Activated CD8-positive, alpha-beta memory T cell treated with anti-CD3 and anti-CD28 coated beads, Interleukin-2, amount 50 U/mL, for 24 hours (primary cell): ENCODE results near the gene CARM1.
"Not testable (repeated sequence)": the region's sequence is repeated elsewhere in the genome, so short reads cannot be mapped to it uniquely, and the experiment has no call there.

Experiments used
- DNase-seq: peaks from one replicate; pipeline ENCODE4 v3.0.0-alpha.2; 2020; ENCODE audit errors: extremely low read depth

CARM1 gene

DNA sequence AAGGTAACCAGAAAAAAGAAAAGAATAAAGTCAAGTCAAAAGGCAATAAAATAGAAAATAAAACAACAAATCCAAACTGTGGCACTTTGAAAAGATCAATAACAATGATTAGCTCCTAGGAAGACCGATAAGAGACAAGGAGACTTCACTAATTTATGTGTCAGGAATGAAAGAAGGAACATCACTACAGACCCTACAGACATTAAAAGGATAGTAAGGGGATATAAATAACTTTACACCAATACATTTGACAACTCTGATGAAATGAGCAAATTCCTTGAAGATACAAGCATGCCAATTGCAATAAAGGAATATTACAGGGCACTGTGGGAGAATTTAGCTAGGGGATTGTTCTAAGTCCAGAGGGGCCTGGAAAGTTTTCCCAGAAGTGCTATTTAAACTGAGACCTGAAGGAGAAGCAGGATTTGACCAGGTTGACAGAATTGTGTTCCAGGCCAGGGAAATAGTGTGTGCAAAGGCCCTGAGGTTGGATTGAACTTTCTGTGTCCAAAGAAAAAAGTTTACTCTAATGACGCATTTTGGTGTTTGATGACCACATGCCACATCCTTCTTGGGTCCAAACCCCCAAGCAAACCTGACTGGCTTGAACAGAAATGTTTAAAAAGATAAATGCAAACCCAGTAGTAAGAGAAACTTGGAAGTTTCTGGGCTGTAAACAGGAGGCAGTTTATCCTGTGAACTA, 24.7 kb upstream of the CARM1 start:
- no peak for DNase-seq

DNA sequence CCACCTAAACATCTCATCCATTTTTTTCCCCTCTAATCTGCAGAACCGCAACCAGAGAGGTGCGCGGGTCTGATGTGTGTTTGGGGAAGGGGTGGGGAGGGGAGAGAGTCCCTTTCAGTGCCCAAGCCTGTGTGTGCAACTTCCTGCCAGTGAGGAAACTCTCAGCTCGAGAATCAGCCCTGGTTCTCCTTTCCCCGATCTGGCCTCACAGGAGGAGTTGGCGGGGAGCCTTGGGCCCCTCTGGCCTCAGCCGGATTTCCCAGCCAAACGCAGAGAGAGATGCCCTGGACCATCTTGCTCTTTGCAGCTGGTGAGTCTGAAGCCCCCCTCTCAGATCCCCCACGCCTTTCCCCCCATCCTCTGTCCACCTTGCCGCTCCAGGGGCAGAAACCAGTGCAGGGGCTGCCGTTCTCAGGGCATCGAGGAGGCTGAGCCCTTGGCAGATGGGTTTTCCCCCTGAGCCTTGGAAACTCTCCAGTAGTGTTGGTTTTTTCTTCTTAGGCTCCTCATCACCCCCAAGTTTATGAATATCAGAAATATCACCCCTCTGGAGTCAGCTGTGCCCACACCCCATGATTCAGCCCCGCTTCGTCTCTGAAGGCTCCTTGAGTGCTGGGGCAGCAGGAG, 23.0 kb upstream of the CARM1 start, which contains the start of gene C19orf38:
C19orf38 (plus strand) TSS at position 186 of the 627 bp plus-strand sequence; CDS start at position 280, 94 bp downstream.
- no peak for DNase-seq

DNA sequence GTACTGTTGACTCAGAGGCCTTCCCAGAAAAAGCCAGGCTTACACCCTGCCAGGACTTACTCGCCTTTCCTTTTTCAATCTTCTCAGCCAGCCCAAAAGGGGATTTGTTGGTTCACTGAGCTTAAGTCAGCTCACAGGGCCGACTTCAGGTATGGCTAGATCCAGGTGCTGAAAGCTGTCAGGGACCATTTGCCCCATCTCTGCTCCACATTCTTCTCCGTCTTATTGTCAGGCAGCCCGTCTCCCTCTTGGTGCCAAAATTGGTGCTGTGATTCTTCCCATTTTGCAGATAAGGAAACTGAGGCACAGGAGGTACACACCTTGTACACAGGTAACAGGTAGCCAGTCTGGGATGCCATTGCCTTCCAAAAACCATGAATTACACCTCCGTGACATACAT, 20.7 kb upstream of the CARM1 start:
- no peak for DNase-seq

DNA sequence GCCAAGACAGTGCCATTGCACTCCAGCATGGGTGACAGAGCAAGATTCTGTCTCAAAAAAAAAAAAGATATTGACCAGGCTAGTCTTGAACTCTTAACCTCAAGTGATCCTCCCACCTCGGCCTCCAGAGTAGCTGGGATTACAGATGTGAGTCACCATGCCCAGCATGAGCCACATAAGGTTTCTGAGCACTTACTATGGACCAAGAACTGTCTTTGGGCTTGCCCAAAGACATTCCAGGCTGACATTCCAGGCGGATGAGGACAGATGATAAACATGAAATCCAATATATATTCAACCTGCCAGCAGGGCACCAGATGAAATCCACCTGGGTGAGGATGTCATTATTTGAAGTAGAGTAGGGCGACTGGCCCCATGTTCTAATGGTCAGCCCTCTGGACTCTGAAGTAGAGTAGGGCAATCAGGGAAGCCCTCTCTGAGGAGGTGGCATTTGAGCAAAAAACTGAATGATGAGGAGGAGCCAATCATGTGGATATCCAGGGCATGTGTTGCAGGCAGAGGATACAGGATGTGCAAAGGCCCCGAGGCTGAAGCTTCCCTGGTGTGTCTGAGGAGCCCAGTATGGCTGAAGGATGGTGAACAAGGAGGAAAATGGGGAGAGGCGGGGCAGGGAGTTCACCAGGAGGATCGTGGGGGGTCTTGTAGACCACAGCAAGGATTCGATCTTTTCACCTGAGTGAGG, 19.1 kb upstream of the CARM1 start:
- DNase-seq = no peak

DNA sequence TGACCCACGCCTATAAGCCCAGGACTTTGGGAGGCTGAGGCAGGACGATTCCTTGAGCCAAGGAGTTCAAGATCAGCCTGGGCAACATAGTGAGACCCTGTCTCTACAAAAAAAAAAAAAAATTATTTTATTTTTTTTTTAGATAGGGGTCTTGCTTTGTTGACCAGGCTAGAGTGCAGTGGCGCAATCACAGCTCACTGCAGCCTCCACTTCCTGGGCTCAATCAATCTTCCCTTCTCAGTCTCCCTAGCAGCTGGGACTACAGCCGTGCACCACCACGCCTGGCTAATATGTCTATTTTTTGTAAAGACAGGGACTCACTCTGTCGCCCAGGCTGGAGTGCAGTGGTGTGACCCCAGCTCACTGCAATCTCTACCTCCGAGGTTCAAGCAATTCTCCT, 18.4 kb upstream of the CARM1 start:
- no peak for DNase-seq

DNA sequence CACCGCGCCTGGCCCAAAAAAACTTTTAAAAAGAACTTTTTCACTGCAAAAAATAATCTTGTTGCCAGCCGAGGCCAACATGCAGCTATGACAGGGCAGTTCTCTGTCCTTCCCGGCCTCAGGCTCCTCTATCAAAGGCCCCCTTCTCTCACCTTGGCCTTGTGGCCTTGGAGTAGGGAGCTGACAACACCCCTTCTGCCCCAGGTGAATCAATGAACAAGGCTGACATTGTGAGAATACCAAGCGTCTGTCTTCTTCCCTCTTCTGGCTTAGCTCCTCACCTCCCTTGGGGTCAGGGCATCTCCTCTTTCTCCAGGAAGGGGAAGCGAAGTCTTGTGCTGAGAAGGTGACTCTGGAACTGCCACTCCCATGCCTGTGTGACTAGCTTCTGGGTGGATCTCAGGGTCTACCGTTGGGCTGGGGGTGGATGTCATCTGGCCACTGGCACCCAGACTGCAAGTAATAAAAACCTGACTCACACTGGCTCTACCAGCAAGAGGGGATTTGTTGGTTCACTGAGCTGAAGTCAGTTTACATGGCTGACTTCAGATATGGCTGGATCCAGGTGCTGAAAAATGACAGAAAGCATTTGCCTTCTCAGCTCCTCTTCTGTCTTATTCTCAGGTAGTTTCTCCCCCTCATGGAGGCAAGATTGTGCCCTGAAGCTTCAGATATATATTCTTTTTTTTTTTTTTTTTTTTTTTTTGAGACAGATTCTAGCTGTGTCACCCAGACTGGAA, 16.8 kb upstream of the CARM1 start:
- no peak for DNase-seq

DNA sequence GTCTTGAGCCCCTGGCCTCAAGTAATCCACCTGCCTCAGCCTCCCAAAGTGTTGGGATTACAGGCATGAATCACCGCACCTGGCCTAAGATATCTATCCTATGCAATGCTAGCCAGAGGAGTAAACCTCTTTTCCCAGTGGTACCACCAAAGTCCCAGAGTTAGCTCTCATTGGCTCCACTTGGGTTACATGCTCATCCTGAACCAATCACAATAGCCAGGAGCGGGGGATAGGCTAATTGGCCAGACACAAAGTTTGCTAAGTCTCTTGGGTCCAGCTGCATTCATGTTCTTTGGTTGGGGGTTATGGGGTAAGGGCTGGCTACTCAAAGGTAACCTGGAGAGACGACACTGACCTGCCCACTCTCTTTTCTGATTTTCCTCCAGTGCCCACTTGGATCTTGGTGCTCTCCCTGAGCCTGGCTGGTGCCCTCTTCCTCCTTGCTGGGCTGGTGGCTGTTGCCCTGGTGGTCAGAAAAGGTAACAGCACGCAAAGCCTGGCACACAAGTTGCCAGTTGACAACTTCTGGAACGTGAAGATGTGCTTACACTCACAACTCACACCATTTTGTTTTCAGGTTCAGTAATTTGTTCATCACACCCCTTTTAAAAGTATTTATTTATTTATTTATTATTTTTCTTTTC, 15.4 kb upstream of the CARM1 start:
- DNase-seq = no peak

DNA sequence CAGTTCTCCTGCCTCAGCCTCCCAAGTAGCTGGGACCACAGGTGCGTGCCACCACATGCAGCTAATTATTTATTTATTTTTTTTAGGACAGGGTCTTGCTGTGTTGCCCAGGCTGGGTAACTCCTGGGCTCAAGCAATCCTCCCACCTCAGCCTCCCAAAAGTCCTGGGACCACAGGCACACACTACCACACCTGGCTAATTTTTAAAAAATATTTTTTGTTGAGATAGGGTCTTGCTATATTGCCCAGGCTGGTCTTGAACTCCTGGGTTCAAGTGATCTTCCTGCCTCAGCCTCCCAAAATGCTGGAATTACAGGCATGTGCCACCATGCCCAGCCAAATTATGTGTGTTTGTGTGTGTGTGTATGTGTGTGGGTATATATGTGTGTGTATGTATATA, 14.5 kb upstream of the CARM1 start:
- DNase-seq = not testable (repeated sequence)

DNA sequence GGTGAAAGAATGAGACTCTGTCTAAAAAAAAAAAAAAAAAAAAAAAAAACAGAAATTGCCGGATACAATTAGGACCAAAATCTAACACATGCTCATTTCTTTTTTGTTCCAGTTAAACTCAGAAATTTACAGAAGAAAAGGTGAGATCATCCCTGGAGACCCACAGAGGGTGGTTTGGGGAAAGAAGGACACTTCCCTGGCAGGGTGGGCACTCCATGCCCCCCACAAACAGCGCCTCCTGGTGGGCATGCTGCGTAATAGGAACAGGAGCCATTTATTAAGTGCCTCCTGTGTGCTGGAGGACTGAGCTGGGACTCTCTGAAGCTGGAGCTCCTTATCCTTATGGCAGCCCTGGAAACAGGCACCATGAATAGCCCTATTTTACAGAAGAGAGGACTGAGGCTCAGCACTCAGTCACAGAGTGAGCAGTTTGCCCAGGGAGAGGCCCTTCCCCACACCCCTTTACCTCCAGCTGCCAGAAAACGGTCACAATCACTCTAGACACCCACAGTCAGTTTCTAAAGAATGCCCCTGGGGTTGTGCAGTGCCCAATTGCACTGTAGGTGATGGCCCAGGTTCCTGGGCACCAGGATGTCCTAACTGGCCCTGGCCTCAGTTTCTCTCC, 13.0 kb upstream of the CARM1 start:
- no peak for DNase-seq

DNA sequence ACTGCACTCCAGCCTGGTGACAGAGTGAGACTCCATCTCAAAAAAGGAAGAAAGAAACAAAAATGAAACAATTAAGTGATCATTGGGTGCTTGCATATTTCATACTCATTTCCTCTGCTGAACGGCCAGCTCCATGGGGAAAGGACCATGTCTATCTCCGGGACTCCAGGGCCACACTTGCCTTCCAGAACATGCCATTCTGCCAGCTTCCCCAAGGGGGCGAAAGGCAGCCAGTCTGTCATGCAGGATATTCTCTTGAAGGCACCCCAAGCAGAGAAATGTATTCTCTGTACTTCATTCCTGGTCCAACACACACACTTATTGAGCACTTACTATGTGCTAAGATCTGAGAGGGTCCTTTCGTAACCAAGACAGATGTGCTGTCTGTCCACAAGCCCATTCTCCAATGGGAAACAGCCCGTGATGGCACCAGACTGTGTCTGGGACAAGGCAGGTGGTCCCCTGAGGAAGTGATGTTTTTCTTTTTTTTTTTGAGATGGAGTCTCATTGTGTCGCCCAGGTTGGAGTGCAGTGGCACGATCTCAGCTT, 10.2 kb upstream of the CARM1 start:
- no peak for DNase-seq

DNA sequence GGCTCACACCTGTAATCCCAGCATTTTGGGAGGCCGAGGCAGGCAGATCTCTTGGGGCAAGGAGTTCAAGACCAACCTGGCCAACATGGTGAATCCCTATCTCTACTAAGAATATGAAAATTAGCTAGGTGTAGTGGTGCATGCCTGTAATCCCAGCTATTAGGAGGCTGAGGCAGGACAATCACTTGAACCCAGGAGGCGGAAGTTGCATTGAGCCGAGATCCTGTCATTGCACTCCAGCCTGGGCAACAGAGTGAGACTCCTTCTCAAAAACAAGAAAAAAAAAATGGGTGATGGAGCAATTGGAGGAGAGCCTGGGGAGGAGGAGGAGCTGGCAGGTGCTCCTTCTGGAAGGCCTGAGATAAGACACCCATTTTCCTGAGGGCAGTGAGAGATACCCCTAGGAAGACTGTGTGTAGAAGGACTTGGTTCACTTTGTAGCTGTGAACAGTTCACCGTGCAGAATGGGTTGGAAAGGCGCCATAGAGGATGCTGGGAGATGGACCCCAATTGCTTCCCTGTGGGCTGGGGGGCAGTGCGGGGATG, 8.7 kb upstream of the CARM1 start:
- no peak for DNase-seq

DNA sequence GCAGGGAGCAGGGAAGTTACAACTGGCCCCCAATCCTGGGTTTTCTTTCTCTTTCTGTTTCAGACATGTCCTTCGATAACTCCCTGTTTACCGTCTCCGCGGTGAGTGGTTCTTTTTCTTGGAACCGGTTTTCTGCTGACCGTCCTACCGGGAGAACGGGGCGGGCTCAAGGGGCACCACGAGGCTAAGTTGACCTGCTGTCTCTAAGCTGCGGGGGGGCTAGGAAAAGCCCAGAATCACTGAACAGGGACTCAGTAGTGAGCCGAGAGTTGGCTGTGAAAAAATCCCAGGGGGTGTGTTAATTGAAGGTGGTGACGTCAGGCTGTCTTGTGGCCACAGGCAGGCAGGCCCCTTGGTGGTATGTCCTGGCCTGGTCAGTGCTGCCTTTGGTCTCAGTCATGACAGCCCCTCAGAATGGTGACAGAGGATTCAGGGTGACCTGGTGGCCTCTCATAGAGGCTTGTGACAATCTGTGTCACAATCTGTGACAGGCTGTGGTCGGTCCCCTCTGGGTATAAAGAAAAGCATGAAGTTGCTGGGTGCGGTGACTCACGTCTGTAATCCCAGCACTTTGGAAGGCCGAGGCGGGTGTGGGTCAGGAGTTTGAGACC, 8.1 kb upstream of the CARM1 start:
- no peak for DNase-seq

DNA sequence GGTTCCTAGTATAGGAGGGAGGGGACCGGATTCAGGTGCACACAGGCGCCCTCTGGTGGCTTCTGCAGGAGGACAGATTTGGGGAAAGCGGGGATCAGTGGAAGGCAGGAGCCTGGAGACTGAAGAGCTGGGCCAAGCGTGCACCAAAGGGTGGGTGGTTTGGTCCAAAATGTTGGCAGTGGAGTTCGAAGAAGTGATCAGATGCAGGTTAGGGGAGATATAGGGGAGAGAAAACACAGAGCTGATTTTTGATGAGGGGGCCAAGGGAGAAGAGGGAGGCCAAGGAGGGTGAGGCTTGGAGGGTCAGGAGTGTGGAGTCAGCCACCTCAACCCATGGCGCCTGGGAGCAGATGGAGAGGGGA, 6.8 kb upstream of the CARM1 start:
- DNase-seq = peak; percentile 56

DNA sequence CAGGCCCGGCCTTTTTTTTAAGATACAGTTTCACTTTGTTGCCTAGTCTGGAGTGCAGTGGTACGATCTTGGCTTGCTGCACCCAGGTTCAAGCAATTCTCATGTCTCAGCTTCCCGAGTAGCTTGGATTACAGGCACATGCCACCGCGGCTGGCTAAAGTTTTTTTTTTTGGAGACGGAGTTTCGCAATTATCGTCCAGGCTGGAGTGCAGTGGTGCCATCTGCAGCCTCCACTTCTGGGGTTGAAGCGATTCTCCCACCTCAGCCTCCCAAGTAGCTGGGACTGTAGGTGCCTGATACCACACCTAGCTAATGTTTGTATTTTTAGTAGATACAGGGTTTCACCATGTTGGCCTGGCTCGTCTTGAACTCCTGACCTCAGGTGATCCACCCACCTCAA, 4.9 kb upstream of the CARM1 start:
- DNase-seq = no peak

DNA sequence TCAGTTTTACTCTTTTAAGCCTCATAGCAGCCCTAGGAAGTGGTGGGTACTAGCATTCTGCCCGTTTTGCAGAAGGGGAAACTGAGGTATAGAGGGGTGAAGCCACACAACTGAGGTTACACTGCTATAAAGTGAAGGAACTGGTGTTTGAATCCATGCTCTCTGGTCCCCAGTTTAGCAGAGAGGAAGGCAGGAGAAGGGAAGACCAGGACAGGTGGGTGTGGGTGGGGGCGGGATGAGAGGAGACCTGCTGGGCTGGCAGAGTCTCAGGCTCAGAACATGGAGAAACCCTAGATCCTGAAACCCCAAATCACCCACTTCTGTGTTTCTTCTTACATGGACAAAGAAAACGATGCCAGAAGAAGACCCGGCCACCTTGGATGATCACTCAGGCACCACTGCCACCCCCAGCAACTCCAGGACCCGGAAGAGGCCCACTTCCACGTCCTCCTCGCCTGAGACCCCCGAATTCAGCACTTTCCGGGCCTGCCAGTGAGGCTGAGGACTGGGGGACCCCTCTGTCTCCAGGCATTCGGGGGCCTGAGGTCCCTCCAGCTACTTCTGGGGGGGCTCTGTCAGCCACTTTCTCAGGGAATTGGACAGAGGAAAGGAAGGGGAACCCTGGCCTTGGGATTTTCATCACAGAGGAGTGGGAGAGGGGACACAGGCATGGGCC, 2.3 kb upstream of the CARM1 start:
- no peak for DNase-seq

DNA sequence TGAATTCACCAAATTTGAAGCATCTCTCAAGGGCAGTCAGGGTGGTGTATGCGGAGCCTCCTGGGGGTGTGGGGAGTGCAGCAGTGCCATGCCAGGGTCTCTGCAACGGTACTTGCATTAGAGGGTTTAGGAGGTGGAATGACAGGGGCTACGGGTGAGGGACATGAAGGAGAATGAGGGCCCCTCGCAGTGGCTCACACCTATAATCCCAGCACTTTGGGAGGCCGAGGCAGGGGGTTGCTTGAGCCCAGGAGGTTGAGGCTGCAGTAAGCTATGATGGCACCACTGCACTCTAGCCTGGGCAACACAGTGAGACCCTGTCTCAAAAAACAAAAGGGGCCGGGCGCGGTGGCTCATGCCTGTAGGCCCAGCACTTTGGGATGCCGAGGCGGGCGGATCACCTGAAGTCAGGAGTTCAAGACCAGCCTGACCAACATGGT, 1.5 kb upstream of the CARM1 start:
- not testable (repeated sequence) for DNase-seq

DNA sequence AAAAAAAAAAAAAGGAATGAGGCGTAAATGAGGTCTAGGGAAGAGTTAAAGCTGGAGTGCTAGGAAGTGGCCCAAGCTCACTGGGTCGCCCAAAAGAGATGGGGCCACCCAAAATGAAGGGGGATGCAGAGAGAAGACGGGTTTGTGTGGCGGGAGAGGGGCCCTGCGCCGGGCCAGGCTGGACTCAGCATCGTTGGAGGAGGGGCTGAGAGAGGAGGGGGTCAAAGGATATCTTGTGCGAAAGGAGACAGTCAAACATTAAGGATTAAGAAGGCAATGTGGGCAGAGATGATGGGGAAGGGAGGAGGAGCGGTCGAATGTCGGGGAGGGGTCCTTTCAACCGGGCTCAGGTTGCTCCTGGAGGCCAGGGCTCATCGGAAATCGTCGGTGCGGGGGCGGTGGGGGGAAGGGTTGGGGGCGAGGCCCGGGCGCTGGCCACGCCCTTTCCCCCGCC, 825 bp upstream of the CARM1 start:
- no peak for DNase-seq

DNA sequence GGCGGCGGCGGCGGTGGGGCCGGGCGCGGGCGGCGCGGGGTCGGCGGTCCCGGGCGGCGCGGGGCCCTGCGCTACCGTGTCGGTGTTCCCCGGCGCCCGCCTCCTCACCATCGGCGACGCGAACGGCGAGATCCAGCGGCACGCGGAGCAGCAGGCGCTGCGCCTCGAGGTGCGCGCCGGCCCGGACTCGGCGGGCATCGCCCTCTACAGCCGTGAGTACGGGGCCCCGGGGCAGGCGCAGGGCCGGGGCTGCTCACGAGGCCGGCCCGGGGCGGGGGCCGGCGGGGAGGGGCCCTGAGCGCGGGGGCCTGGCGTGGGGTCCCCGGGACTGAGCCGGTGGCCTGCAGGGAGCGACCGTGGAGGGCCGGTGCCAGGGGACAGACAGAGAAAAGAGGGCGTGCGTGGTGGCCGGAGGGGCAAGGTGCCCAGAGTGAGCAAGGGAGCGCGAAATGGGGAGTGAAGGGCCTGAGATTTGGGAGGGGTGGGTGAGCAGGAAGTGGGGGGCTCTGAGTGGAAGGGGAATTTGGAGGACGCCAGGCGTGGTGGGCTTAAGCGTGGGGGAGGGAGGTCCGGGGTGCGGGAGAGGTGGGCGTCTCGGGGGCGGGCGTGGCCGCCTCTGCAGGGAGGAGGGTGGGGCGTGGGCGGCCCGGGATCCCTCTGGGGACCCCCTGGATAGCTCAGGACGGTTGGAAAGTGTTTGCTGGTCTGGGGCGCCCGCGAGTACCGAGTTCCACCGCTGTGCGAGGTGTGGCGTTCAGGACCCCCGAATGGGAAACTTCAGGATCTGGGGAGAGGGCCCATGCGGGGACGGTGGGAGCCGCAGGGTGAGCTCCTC, 575 bp downstream of the CARM1 start:
- no peak for DNase-seq
